Prostate gland (tissue), 2 donors: Measurements from ENCODE around the gene SLC25A12. TPM values are rescaled to one million over a fixed set of nuclear protein-coding genes. Genes with fewer than 3 reads are reported as not detected.
"Not testable (repeated sequence)": the region's sequence is repeated elsewhere in the genome, so short reads cannot be mapped to it uniquely, and the experiment has no call there.

ENCODE experiments used
- DNase-seq: peaks from one replicate; pipeline ENCODE4 v3.0.0-alpha.2; 2019; ENCODE audit warnings: low spot score
- H3K27ac ChIP-seq, 2 donors: fragments of 200-600 bp; sonication (generic); 2 replicates each; pipeline ENCODE4 v1.5.1; 2017 to 2019
- H3K27me3 ChIP-seq: fragments of 200-600 bp; sonication (generic); replicated peaks from 2 replicates; pipeline ENCODE4 v1.5.1; 2019; ENCODE audit not compliant: insufficient read depth
- H3K36me3 ChIP-seq, 2 donors: fragments of 200-600 bp; sonication (generic); 1 replicate in 1 of 2; 2 replicates in 1 of 2; pipeline versions ENCODE4 v1.5.1 to v1.8.1; 2017 to 2019
- H3K4me1 ChIP-seq: fragments of 200-600 bp; sonication (generic); replicated peaks from 2 replicates; pipeline ENCODE4 v1.5.1; 2019
- H3K4me3 ChIP-seq, 2 donors: fragments of 200-600 bp; sonication (generic); 2 replicates each; pipeline ENCODE4 v1.5.1; 2017 to 2019
- H3K9me3 ChIP-seq: fragments of 200-600 bp; sonication (generic); 2 replicates; pipeline ENCODE4 v1.5.1; 2017
- CTCF ChIP-seq, 4 experiments: fragments of 200-600 bp in 2 of 4; fragments of 450-650 bp in 2 of 4; sonication (generic) in 2 of 4; IDR thresholded peaks; 1 replicate in 3 of 4; 2 replicates in 1 of 4; pipeline ENCODE4 v1.5.1; 2016 to 2019; ENCODE audit warnings: antibody characterized with exemption in 4 of 4, mild to moderate bottlenecking in 2 of 4, moderate library complexity in 2 of 4
- POLR2A ChIP-seq: fragments of 450-650 bp; IDR thresholded peaks from one replicate; pipeline ENCODE4 v1.6.1; 2016; ENCODE audit warnings: antibody characterized with exemption, mild to moderate bottlenecking
- POLR2AphosphoS5 ChIP-seq: sonication (generic); formaldehyde crosslinking; IDR thresholded peaks from one replicate; pipeline ENCODE4 v1.6.1; 2017; ENCODE audit warnings: antibody characterized with exemption
- WGBS: methylation state at CpG from one replicate; pipeline ENCODE4 v1.1.5; 2018; 5-methylcytosine and 5-hydroxymethylcytosine counted together
- intact Hi-C: fragments of 100-400 bp; cut with DNase I; formaldehyde crosslinking; loops from one replicate; pipeline ENCODE4 v1.14.2; 2022
- total RNA-seq, 2 donors: library from RNA; depleted of rRNA; stranded (reverse); fragments of >200 nt; gene quantifications; one replicate each; pipeline ENCODE4 v1.1.0, GENCODE V29; 2016

The SLC25A12 gene
- total RNA-seq, 2 donors from 2014 or later, result 23.5 to 33.9 TPM

DNA sequence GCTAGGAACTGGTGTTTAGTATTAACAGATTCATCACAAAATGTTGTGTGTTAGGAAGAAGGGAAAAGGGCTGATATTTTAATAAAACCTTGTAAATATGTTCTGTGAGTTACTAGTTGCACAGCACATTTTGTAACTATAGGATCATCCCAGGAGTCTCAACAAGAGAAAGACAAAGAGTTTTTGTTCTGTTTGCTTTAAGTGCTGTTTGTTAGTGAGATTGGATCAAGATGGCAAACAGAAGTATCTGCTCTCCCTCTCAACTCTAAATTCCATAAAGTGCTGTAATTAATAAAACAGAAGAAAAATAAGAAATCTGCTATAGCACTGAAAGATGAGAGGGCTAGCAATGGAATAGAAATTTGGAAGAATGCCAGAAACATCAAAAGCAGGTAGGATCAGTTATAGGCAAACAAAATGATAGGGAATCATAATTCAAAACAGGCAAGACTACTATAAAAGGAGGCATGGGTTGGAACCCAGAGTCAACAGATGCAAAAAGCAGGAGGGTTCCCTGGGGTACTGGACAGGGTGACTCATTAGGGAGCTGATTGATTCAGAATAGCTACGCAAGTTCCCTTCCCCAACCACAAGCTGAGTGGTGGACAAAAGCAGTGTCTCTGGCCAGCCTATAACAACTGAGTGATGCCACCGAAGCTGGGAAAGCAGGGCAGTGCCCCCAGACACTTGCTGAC, 131.0 kb downstream of the SLC25A12 start:
- Histone ChIP-seq H3K4me1 (no peaks in the 10 kb centered on the region), H3K9me3 (no peaks in the 10 kb centered on the region), H3K36me3 (no peaks in the 10 kb centered on the region), H3K4me3 (no peak overlapping the region), H3K27ac (peak overlapping the region; percentile 43 to 64), H3K27me3 (no peaks in the 10 kb centered on the region)
- TF ChIP-seq POLR2A, result no peak
- peak; percentile 55 for TF ChIP-seq POLR2AphosphoS5
- TF ChIP-seq CTCF (IDR thresholded peaks at IDR 0.05), result no peak
- WGBS, result 78% methylated on average over 2 of the region's 2 CpGs
- intact Hi-C loops, result no loop called here
- no peak for DNase-seq

- not testable (repeated sequence) for H3K27ac ChIP-seq
Observed at GRCh38 chr2:171761176-171761575, 132.9 kb downstream of the SLC25A12 start.

DNA sequence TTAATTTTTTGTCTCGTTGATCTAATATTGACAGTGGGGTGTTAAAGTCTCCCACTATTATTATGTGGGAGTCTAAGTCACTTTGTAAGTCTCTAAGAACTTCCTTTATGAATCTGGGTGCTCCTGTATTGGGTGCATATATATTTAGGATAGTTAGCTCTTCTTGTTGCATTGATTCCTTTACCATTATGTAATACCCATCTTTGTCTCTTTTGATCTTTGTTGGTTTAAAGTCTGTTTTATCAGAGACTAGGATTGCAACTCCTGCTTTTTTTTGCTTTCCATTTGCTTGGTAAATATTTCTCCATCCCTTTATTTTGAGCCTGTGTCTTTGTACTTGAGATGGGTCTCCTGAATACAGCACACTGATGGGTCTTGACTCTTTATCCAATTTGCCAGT, 135.3 kb downstream of the SLC25A12 start:
- 96% methylated on average over 1 of the region's 1 CpG for WGBS
- H3K36me3 ChIP-seq, result not testable (repeated sequence)

More at GRCh38 chr2:171761176-171761575, 132.9 kb downstream of the SLC25A12 start:
- DNase-seq, H3K36me3 ChIP-seq, H3K4me3 ChIP-seq, H3K4me1 ChIP-seq, intact Hi-C loops, H3K27me3 ChIP-seq, H3K9me3 ChIP-seq: not testable (repeated sequence)
- 90% methylated on average over 4 of the region's 4 CpGs for WGBS

DNA sequence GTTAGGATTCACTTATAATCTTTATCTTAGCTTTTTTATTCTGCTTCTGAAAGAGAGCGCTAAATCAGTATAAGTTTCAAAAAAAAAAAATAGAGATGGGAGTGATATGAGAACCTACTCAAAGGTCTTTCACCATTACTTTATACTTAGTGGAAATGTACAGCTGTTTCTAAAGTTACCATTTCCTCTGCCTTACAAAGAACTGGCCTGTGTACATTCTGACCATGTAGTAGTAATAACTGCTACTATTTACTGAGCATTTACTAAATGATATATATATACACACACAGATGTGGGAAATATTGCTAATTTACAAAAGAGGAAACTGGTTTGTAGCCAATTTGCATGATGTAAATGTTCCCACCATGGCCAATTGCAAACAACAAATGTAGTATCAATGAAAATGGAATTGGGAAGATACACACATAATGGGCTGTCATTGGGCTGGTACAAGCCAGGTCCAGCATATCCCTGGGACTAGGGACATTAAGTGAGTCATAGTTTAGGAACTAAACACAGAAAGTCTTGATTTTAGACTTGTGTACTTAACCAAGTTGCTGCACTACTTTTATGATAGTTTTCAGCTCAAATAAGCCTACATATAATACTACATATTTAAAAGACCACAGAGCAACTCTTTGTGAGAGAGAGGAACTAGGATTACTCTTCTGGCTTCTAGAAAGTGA, 139.6 kb downstream of the SLC25A12 start:
- intact Hi-C loops, result no loop called here

More for the DNA sequence above, 135.3 kb downstream of the SLC25A12 start:
- H3K27me3 ChIP-seq, intact Hi-C loops, H3K27ac ChIP-seq, H3K9me3 ChIP-seq, H3K4me1 ChIP-seq, H3K4me3 ChIP-seq, DNase-seq: not testable (repeated sequence)

DNA sequence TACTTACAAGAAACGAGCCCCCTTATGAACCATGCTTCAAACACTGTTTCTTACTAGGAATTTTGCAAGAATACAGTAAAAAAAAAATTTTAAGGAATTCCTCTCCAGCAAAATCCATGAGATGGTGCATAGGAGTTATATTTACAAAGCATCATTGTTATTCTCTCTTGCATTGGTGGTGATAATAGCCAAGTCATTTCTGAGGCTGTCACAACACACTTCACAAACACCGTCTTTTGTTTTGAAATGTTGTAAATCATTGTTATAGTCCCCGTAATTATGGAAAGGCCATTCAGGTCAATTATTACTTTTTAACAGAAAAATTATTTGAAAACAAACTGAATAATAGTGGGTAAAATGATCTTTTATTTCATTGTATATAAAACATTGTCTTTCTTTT, 146.7 kb downstream of the SLC25A12 start:
- 79% methylated on average over 3 of the region's 3 CpGs for WGBS
- Histone ChIP-seq H3K4me3 (no peak overlapping the region), H3K9me3 (no peaks in the 10 kb centered on the region), H3K27me3 (no peaks in the 10 kb centered on the region), H3K4me1 (no peaks in the 10 kb centered on the region), H3K27ac (no peak overlapping the region), H3K36me3 (no peaks in the 10 kb centered on the region)
- no peak for DNase-seq
- intact Hi-C loops, result no loop called here
- no peak for TF ChIP-seq POLR2A
- TF ChIP-seq CTCF (IDR thresholded peaks at IDR 0.05), result no peak
- TF ChIP-seq POLR2AphosphoS5, result no peak

More for the DNA sequence above, 139.6 kb downstream of the SLC25A12 start:
- 91% methylated on average over 1 of the region's 1 CpG for whole genome bisulfite sequencing
- no peaks in the 10 kb centered on the region for H3K36me3 ChIP-seq
- no peak overlapping the region for H3K27ac ChIP-seq
- no peak for TF ChIP-seq POLR2A
- TF ChIP-seq POLR2AphosphoS5, result no peak
- TF ChIP-seq CTCF (IDR thresholded peaks at IDR 0.05), result no peak
- no peaks in the 10 kb centered on the region for H3K4me1 ChIP-seq
- no peak overlapping the region for H3K4me3 ChIP-seq
- DNase-seq, result no peak
- H3K27me3 ChIP-seq, result no peaks in the 10 kb centered on the region
- H3K9me3 ChIP-seq, result no peaks in the 10 kb centered on the region

- intact Hi-C loops, result no loop called here
- 51% methylated on average over 4 of the region's 4 CpGs for WGBS
- no peak overlapping the region for H3K4me3 ChIP-seq
- H3K27ac ChIP-seq, result no peak overlapping the region
- TF ChIP-seq POLR2A, result no peak
- TF ChIP-seq POLR2AphosphoS5, result no peak
- TF ChIP-seq CTCF (IDR thresholded peaks at IDR 0.05), result no peak
- no peaks in the 10 kb centered on the region for H3K9me3 ChIP-seq
- no peaks in the 10 kb centered on the region for H3K27me3 ChIP-seq
- no peaks in the 10 kb centered on the region for H3K36me3 ChIP-seq
- H3K4me1 ChIP-seq, result no peaks in the 10 kb centered on the region
- no peak for DNase-seq
Observed at GRCh38 chr2:171745806-171746205, 148.2 kb downstream of the SLC25A12 start.
